K562 (cell line): Measurements from ENCODE around the gene RPP14. TPM values are rescaled to one million over a fixed set of nuclear protein-coding genes. Genes with fewer than 3 reads are reported as not detected.

Source experiments
- BHLHE40 ChIP-seq: IDR thresholded peaks from 2 replicates; pipeline ENCODE4 v1.6.1; 2011; ENCODE audit warnings: low read length, improper control_type of control experiment
- DMBX1 ChIP-seq: fragments of 250-450 bp; sonication (Bioruptor Pico); IDR thresholded peaks from 2 replicates; pipeline ENCODE4 v1.8.0; 2022; ENCODE audit warnings: inconsistent platforms, mild to moderate bottlenecking, moderate library complexity, borderline replicate concordance
- GABPA ChIP-seq: fragments of 200-800 bp; sonication (Bioruptor generic); conservative IDR thresholded peaks from 2 replicates; pipeline ENCODE4 v1.6.1; 2016; ENCODE audit warnings: low read depth, missing genetic modification characterization, missing compliant biosample characterization
- MEIS2 ChIP-seq: fragments of 450-650 bp; IDR thresholded peaks from 2 replicates; pipeline ENCODE4 v1.6.1; 2014; ENCODE audit warnings: mild to moderate bottlenecking; ENCODE audit not compliant: partially characterized antibody
- RBM25 ChIP-seq: fragments of 200-400 bp; formaldehyde crosslinking; IDR thresholded peaks from 2 replicates; pipeline ENCODE4 v1.6.1; 2018; ENCODE audit warnings: low read length, low read depth, moderate library complexity; ENCODE audit not compliant: severe bottlenecking
- SIN3B ChIP-seq: fragments of 450-650 bp; IDR thresholded peaks from 2 replicates; pipeline ENCODE4 v1.6.1; 2017; ENCODE audit warnings: low read depth, mild to moderate bottlenecking, moderate library complexity
- SMAD4 ChIP-seq: fragments of 250-450 bp; sonication (Bioruptor Pico); conservative IDR thresholded peaks from 2 replicates; pipeline ENCODE4 v1.8.0; 2021; ENCODE audit warnings: inconsistent platforms, mild to moderate bottlenecking, moderate library complexity
- ZNF12 ChIP-seq: sonication (generic); formaldehyde crosslinking; IDR thresholded peaks from 2 replicates; pipeline ENCODE4 v1.4.0; 2020; ENCODE audit warnings: mild to moderate bottlenecking, missing genetic modification reagents
- polyA plus RNA-seq, 8 experiments: library from polyadenylated mRNA; depleted of rRNA in 4 of 8; stranded (reverse) in 5 of 8; unstranded in 3 of 8; fragments of >200 nt; fragmentation: Nextera tagmentation in 2 of 8; fragmentation: Illumina TruSeq in 1 of 8; extraction: Ambion mirVana in 2 of 8; extraction: Trizol in 1 of 8; gene quantifications; 2 replicates each; pipeline versions ENCODE4 v1.2.1 to v1.2.3, GENCODE V29; 2011 to 2014; ENCODE audit warnings: inconsistent platforms in 1 of 8, missing spikeins in 1 of 8
- total RNA-seq, 7 experiments: library from RNA; depleted of rRNA in 6 of 7; stranded (reverse); fragments of >200 nt in 6 of 7; fragmentation: Illumina TruSeq in 2 of 7; extraction: Trizol in 2 of 7; gene quantifications; 2 replicates each; pipeline versions ENCODE4 v1.2.1 to v1.2.3, GENCODE V29; 2011 to 2021; ENCODE audit warnings: low replicate concordance in 1 of 7
- TF ChIP-seq, protein P1 (sequence below), 2 experiments: IDR thresholded peaks; 2 replicates each; pipeline ENCODE4 v1.6.1; 2011; ENCODE audit warnings: borderline replicate concordance in 1 of 2, control low read depth in 1 of 2, low read depth in 1 of 2, low read length in 1 of 2, mild to moderate bottlenecking in 1 of 2, mixed read lengths in 1 of 2, moderate library complexity in 1 of 2; ENCODE audit not compliant: insufficient read depth in 1 of 2, insufficient read length in 1 of 2, poor library complexity in 1 of 2, severe bottlenecking in 1 of 2; ENCODE audit errors: extremely low read depth in 1 of 2
- TF ChIP-seq, protein P2 (sequence below): sonication (generic); formaldehyde crosslinking; IDR thresholded peaks from 2 replicates; pipeline ENCODE4 v1.9.0; 2022; ENCODE audit warnings: mild to moderate bottlenecking, missing genetic modification reagents
- TF ChIP-seq, protein P3 (sequence below): fragments of 200-800 bp; sonication (Bioruptor generic); IDR thresholded peaks from 2 replicates; pipeline ENCODE4 v1.6.1; 2017; ENCODE audit warnings: missing genetic modification characterization, missing compliant biosample characterization
- TF ChIP-seq, protein P4 (sequence below): conservative IDR thresholded peaks from 2 replicates; pipeline ENCODE4 v1.6.1; 2011; ENCODE audit warnings: low read depth, mild to moderate bottlenecking, low read length; ENCODE audit not compliant: control insufficient read depth
- TF ChIP-seq, protein P5 (sequence below): fragments of 250-450 bp; sonication (Bioruptor Pico); IDR thresholded peaks from 2 replicates; pipeline ENCODE4 v1.9.0; 2021; ENCODE audit warnings: mild to moderate bottlenecking, inconsistent platforms
- TF ChIP-seq, protein P6 (sequence below), 2 experiments: fragments of 250-450 bp in 1 of 2; fragments of 450-650 bp in 1 of 2; sonication (Bioruptor Pico) in 1 of 2; IDR thresholded peaks; 2 replicates each; pipeline versions ENCODE4 v1.6.1 to v1.8.0; 2016 to 2021; ENCODE audit warnings: mild to moderate bottlenecking in 2 of 2, moderate library complexity in 2 of 2, missing compliant biosample characterization in 1 of 2, missing genetic modification characterization in 1 of 2

Gene RPP14
- total and polyA plus RNA-seq, 9 of the 15 experiments (the other 6 are each of a cell fraction or from before 2014, with no cell fraction given) = 13.5 to 20.8 (median 15.4) TPM

DNA sequence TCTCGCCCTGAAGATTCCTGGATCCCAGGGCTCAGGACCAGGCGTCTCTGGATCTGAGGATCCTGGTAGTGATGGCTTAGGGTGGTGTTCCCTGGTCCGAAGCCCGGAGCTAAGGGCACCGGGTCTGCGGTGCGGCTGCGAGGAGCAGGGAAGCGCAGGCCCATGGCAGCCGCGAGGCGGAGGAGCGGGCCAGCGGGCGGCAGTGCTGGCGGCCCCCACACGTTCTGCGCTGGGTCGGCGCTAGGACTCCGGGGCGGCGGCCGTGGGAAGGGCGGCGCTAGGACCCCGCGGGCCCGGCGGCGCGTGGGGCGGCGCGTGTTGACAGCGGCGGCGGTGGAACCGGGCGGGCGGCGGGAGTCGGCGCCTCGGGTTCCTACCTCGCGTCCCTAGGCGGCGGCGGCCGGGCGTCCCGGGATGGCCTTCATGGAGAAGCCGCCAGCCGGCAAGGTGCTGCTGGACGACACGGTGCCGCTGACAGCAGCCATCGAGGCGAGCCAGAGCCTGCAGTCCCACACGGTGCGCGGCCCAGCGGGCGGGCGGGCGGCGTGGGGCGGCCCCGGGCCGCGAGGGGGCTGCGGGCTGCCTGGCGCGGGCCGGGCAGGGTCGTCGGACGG is 26.6 kb downstream of the RPP14 start, which contains the start of gene PXK (continued):
- TF ChIP-seq, protein P1, sequence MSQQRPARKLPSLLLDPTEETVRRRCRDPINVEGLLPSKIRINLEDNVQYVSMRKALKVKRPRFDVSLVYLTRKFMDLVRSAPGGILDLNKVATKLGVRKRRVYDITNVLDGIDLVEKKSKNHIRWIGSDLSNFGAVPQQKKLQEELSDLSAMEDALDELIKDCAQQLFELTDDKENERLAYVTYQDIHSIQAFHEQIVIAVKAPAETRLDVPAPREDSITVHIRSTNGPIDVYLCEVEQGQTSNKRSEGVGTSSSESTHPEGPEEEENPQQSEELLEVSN (IDR thresholded peaks at IDR 0.05; ENCODE audit: borderline replicate concordance in 1 of 2, extremely low read depth in 1 of 2, insufficient read depth in 1 of 2, insufficient read length in 1 of 2, low read depth in 1 of 2, low read length in 1 of 2, poor library complexity in 1 of 2, severe bottlenecking in 1 of 2) = peak; percentile 20 to 78
- peak; percentile 95 for TF ChIP-seq SMAD4 (CRISPR knock-in tag)
- peak; percentile 82 for TF ChIP-seq RBM25
- peak; percentile 39; the same call in 1 of the 2 replicates for TF ChIP-seq SIN3B
- peak; percentile 55 for TF ChIP-seq MEIS2
- TF ChIP-seq BHLHE40 = peak; percentile 38; the same call in 1 of the 2 replicates
- TF ChIP-seq, protein P2, sequence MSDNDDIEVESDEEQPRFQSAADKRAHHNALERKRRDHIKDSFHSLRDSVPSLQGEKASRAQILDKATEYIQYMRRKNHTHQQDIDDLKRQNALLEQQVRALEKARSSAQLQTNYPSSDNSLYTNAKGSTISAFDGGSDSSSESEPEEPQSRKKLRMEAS (CRISPR knock-in tag) = peak; percentile 67
- 0 out of 2 replicates have a peak, but pooled peaks have one; percentile 44 for TF ChIP-seq ZNF12 (CRISPR knock-in tag)
- TF ChIP-seq GABPA (tag) = peak; percentile 26; the same call in 1 of the 2 replicates
- TF ChIP-seq, protein P3, sequence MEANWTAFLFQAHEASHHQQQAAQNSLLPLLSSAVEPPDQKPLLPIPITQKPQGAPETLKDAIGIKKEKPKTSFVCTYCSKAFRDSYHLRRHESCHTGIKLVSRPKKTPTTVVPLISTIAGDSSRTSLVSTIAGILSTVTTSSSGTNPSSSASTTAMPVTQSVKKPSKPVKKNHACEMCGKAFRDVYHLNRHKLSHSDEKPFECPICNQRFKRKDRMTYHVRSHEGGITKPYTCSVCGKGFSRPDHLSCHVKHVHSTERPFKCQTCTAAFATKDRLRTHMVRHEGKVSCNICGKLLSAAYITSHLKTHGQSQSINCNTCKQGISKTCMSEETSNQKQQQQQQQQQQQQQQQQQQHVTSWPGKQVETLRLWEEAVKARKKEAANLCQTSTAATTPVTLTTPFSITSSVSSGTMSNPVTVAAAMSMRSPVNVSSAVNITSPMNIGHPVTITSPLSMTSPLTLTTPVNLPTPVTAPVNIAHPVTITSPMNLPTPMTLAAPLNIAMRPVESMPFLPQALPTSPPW (CRISPR knock-in tag) = peak; percentile 68
- TF ChIP-seq, protein P4, sequence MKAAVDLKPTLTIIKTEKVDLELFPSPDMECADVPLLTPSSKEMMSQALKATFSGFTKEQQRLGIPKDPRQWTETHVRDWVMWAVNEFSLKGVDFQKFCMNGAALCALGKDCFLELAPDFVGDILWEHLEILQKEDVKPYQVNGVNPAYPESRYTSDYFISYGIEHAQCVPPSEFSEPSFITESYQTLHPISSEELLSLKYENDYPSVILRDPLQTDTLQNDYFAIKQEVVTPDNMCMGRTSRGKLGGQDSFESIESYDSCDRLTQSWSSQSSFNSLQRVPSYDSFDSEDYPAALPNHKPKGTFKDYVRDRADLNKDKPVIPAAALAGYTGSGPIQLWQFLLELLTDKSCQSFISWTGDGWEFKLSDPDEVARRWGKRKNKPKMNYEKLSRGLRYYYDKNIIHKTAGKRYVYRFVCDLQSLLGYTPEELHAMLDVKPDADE = peak; percentile 68
- TF ChIP-seq, protein P5, sequence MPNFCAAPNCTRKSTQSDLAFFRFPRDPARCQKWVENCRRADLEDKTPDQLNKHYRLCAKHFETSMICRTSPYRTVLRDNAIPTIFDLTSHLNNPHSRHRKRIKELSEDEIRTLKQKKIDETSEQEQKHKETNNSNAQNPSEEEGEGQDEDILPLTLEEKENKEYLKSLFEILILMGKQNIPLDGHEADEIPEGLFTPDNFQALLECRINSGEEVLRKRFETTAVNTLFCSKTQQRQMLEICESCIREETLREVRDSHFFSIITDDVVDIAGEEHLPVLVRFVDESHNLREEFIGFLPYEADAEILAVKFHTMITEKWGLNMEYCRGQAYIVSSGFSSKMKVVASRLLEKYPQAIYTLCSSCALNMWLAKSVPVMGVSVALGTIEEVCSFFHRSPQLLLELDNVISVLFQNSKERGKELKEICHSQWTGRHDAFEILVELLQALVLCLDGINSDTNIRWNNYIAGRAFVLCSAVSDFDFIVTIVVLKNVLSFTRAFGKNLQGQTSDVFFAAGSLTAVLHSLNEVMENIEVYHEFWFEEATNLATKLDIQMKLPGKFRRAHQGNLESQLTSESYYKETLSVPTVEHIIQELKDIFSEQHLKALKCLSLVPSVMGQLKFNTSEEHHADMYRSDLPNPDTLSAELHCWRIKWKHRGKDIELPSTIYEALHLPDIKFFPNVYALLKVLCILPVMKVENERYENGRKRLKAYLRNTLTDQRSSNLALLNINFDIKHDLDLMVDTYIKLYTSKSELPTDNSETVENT (CRISPR knock-in tag) = peak; percentile 26; the same call in 1 of the 2 replicates
- TF ChIP-seq DMBX1 (CRISPR knock-in tag) = peak; percentile 37; the same call in 1 of the 2 replicates
- TF ChIP-seq, protein P6, sequence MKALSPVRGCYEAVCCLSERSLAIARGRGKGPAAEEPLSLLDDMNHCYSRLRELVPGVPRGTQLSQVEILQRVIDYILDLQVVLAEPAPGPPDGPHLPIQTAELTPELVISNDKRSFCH (CRISPR knock-in tag; IDR thresholded peaks at IDR 0.05) = no peak
- TF ChIP-seq, protein P6 (tag; IDR thresholded peaks at IDR 0.05) = 0 out of 2 replicates have a peak, but pooled peaks have one; percentile 49
